NCI-H1436 (cell line): Measurements from ENCODE around the gene RTN4.
"Not testable (repeated sequence)": the region's sequence is repeated elsewhere in the genome, so short reads cannot be mapped to it uniquely, and the experiment has no call there.

ENCODE experiments used
- DNase-seq: peaks from one replicate; lab custom pipeline; 2025; lab: John Stamatoyannopoulos, UW

RTN4 gene

DNA sequence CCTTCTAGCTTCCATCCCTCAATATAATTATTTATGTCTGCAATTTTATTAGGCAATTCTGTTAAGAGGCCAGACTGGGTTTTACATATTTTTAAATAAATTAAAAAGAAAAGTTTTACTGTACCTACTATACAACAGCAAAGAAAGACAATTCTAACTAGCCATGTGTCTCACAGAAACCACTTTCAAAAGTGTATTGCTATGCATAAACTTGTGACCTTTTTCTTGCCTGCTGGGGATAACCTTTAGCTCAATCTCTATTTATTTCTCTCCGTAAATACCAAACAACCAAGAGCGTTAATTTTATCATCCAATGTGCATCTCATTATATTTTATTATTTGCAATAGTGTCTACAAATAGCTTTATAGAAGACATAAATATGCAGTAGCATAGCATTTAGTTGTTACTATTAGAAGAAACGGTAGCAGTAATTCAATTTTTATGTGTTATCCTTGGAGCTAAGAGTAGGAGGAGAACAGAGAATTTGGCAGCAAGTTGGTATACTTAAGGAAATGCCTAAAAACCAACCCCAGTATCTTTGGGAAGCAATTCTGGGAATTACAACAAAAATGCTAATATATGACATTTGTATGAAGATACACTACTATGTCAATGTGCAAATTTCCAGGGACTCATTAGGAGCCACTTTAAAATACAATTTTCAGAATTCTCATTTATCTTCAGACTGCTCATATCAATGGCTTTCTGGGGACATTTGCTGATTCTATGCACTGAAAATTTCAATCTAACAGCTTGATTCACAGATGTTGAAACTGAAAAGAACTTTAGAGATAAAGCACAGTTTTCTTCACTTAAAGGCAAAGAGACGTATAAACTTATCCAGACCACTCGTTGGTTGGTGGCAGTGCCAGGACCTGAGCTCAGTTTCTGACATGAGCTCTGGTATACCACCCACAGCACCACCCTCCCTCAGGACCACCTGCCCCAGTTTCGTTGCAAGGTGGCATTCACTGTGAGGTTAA, 23.0 kb upstream of the RTN4 start:
- no peak for DNase-seq

DNA sequence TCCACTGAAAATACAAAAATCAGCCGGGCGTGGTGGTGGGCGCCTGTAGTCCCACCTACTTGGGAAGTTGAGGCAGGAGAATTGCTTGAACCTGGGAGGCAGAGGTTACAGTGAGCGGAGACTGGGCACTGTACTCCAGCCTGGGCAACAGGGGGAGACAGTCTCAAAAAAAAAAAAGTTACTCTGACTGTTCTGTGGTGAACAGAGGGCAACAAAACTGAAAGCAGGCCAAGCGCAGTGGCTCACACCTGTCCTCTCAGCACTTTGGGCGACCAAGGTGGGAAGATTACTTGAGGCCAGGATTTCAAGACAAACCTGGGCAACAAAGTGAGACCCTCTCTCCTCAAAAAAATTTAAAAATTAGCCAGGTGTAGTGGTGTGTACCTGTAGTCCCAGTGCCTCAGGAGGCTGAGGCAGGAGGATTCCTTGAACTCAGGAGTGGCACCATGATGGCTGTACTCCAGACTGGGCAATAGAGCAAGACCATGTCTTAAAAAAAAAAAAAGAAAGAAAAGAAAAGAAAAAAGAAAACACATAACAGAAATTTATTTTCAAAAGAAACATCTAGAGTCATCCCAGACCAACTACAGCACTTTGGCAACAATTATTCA, 13.6 kb upstream of the RTN4 start:
- no peak for DNase-seq

DNA sequence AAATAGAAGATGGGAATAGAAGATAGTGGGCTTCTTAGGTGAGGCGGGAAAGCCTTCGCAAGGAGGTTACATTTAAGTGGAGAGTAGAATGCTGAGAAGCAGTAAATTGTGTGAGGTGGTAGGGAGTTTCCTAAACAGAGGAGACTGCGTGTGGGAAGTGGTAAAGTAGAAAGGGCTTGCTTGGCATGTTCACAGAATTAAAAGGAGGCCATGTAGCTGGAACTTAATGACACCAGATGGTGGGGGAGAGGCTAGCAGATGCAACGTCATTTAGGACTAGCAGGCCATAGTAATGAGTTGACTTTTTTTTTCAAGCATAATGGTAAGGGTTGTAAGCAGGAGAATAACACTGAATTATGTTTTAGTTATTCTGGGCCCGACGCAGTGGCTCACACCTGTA, 13.0 kb upstream of the RTN4 start:
- no peak for DNase-seq

DNA sequence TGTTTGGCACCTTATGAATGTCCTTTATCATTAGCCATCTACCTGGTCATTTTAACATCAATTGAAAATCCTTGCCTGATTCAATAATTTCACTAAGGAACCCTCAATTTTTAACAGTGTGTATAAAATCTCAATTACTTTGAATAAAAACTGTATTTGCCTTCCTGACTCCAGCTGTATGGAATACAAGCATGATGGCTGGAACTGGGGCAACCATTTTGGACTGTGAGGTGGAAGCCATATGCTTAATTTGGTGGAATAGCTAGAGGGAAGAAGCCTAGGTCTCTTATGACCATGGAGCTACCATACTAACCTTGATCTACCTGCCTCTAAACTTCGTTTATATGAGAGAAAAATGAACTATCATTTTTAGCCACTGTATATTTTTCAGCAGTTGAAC, 12.5 kb upstream of the RTN4 start:
- no peak for DNase-seq

DNA sequence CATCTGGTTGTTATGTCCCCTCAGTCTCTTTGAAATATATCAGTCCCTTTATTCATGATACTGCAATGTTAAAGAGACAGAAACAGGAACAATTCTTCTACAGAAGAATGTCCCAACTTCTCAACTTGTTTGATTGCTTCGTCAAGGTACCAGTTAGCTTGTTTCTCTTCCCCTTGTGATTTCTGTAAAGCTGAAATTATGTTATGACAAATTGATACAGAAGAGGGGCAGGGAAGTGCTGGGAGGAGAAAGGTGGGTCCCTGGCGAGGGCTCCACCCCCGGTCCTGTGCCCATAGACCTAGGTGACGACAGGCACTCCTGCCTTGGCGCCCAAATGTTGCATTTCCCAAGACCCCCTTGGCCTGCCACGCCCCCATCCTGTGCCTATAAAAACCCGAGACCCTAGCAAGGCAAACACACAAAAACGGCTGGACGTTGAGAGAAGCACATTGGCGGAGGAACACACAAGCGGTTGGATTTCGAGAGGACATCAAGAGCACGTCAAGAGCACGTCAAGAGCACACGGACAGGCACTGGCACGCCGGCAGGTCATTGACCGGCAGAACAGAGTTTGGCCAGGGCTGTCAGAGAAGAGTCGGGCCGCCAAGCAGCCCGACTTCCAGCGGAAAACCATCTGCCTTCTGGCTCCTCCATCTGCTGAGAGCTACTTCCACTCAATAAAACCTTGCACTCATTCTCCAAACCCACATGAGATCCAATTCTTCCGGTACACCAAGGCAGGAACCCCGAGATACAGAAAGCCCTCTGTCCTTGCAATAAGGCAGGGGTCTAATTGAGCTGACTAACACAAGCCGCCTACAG, 11.5 kb upstream of the RTN4 start:
- DNase-seq: no peak

DNA sequence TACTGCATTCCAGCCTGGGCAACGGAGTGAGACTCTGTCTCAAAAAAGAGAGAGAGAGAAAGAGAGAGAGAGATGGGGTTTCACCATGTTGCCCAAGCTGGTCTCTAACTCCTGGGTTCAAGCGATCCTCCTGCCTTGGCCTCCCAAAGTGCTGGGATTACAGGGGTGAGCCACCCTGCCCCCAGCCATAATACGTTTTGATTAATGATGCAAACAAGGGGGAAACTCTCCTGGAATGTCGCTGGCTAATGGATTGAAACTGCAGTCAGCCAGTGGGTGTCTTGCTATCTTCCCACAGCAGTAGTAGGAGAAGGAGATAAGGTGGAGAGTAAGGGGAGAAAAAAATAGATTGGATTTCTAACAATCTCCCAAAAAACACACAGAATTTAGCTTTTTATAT, 9.5 kb upstream of the RTN4 start:
- DNase-seq: no peak

DNA sequence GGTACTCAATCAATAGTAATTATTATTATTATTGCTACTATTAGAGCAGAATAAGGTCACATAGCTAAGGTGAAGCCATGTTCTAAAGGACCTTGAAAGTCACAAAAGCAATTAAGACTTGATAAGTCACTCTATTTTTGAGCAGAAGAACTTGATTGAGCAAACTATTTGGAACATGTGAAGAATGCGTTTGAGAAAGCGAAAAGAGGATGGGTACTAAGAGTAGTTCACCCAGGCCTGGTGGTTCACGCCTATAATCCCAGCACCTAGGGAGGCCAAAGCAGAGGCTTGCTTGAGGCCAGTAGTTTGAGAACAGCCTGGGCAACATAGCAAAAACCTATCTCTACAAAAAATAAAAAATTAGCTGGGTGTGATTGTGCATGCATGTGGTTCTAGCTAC, 7.2 kb upstream of the RTN4 start:
- DNase-seq: no peak

DNA sequence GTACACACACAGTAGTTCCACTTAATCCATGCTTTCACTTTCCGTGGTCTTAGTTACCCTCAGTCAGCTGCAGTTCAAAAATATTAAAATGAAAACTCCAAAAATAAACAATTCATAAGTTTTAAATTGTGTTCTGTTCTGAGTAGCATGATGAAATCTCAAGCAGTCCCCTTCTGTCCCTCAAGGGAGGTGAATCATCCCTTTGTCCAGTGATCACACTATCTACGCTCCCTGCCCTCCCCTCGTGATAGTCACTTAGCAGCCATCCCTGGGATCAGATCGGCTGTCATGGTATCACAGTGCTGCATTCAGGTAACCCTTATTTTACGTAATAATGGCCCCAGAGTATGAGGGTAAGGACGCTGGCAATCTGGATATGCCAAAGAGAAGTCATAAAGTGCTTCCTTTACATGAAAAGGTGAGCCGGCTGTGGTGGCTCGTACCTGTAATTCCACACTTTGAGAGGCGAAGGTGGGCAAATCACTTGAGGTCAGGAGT, 5.8 kb upstream of the RTN4 start:
- DNase-seq: no peak

DNA sequence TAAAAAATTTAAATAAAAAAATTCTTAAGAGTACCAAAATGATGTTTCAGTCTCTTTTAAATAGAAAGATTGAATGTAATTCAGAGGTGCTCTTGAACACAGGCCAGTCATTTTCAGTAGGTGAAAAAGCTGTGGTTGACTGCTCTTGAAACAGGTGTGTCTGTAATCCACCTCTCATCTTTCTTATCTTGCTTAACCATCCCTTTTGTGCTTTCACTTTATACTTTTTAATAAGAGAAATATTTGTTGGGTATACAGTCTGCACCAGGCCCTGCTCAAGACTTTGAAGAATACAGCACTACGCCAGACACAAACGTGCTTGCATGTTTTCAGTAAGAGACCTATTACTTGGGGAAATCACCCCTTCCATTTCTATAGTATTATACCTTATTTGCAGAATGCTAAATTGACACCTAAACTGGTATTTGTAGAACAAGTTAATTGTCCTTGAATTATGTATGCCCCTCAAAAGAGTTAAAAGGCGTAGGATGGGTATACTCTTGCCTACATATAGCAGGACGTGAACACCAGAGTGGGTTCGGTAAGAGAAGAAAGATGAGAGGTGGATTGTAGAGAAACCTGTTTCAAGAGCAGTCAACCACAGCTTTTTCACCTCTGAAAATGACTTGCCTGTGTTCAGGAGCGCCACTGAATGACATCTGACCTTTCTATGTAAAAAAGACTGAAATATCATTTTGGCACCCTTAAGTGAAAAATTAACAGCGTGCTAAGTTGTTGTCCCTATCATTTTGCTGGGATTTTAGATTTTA, 4.0 kb upstream of the RTN4 start:
- no peak for DNase-seq

DNA sequence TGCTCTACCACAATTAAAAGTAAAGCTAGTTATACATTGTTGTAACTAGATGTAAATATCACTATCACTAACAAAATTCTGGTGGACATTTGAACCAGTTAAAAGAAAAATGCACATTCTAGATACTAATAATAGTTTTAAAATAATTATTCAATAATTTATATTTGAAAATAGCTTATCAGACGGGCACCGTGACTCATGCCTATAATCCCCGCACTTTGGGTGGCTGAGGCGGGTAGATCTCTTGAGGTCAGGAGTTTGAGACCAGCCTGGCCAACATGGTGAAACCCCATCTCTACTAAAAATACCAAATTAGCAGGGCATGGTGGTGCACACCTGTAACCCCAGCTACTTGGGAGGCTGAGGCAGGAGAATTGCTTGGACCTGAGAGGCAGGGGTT, 3.0 kb upstream of the RTN4 start:
- DNase-seq: not testable (repeated sequence)

DNA sequence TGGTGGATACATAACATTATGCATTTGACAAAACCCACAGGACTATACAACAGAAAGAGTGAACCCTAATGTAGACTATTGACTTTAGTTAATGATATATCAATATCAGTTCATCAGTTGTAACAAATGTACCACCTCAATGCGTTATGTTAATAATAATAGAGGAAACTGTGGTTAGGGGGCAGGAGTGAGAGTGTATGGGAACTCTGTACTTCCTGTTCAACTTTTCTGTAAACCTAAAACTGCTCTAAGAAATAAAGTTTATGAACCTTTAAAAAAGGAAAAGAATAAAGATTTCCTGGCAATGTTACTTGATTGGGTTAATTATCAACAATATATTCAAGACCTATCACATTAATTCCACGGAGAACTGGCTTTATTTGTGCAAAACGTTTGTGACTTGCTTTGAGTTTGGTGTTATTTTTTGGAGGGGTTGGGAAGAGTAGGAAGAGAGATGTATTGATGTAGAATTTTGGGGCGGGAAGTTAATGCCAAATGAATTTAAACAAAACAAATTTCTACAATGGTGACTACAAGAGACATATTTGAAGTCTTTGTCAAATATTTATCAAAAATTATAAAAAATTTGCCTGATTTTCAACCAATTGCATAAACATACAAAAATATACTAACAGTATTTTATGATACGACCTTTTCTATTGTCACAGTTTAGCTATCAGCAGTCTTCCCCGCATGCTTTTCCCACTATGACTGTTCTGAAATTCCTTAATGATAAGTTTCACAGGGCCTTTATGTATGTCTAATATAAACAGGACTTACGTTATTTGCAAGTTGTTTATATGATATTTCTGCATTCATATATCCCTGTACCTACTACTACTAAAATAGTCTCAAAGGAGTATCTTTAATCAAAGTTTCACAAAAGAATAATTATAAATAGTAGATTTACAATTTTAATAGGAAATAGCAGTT, 2.1 kb upstream of the RTN4 start:
- DNase-seq: no peak

DNA sequence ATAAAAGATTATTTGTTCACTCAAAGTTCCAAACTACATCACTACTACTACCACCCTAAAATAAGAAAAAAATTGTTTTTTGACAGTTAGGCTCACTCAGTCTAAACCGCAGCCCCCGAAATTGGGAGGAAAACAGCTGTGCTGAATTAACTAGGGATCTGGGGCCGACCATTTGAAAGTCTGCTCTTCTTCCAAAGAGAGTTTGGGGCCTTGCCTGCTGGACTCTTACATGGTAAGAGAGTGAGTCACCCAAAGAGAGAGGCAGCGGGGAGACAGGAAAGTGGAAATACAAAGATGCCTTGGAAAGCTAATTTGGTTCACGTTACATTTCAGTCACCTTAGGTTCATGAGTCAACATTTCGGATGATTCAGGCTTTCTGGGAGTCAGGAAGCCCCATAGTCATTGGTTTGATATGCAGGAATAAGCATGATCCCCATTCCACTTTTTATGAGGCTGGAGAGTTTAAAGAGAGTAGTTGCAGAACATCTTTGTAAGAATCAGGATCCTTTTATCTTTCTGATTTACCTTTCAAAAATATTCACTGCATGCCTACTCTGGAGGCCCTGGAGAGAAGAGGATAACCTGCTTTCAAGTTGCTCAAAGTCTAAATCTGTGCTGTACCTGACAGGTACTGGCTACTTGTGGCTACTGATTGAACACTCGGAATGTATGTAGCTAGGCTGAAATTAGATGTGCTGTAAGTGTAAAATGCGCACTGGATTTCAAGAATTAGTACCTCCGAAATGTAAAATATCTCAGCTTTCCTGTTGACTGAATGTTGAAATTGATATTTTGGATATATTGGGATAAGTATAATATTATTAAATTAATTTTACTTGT, 995 bp upstream of the RTN4 start:
- DNase-seq: no peak

DNA sequence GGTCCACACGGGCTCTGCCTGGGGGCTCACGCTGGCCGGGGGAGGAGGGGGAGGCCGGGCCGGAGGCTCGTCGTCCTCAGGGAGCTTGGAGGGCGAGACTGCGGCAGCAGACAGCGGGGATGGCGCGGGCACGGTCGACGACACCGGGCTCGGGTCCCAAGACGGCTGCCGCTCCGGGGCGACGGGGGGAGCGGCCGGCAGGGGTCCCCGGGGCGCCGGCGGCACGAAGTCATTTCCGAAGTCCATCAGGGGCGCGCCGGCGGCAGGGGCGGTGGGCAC, 491 bp downstream of the RTN4 start:
- DNase-seq: no peak

DNA sequence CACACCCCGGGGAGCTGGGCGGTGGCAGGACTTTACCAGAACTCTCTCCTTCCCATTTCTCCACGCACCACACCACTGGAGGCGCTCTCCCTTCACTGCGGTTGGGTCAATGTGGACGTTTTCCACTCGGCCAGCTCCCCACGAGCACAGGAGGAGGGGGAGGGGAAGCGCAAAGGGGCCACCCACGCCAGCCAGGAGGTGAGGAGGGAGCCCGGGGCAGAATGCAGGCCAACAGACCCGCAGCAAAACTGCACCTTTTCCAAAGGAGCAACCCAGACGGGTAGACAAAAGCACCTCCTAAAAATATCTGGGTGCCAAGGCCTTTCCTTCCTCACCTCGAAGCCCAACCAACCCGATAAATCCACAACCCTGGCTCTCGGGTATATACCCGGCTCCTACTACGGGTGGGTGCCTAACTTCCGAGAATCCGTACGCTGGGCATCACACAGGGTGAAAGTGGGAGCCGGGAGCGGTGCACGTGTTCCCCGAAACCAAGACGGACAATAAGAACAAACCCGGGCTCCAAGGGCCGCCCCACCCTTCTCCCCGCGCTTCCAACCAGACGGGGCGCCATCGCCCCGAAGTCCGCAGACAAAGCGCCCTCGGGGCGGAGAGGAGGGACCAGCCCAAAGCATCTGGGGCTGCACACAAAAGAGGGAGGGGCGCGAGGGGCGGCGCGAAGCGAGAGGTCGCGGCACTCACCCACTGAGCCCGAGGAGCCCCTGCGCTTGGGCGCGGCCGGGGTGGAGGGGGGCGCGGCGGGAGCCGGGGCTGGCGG, 1.0 kb downstream of the RTN4 start:
- DNase-seq: peak; percentile 72

DNA sequence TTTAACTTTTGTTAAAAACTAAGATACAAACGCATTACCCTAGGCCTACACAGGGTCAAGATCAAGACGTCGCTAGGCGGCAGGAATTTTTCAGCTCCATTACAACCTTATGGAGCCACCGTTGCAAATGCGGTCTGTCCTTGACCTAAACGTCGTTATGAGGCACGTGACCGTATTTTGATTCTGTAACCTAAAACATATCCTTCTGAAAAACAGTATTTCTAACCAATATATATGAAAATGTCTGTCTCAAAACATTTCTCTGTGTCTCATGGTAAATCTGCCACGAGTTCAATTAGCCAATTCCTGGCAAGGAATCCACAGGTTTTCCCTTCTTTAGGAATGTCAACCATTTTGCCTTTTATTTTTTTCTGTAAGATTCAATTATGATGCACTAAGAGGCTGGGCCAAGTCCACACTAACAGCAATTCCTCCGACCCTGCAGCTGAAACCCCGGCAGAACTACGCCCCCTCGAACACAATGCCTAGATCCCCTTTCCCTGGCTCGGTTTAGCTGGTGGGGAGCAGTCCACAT, 1.7 kb downstream of the RTN4 start:
- DNase-seq: no peak

DNA sequence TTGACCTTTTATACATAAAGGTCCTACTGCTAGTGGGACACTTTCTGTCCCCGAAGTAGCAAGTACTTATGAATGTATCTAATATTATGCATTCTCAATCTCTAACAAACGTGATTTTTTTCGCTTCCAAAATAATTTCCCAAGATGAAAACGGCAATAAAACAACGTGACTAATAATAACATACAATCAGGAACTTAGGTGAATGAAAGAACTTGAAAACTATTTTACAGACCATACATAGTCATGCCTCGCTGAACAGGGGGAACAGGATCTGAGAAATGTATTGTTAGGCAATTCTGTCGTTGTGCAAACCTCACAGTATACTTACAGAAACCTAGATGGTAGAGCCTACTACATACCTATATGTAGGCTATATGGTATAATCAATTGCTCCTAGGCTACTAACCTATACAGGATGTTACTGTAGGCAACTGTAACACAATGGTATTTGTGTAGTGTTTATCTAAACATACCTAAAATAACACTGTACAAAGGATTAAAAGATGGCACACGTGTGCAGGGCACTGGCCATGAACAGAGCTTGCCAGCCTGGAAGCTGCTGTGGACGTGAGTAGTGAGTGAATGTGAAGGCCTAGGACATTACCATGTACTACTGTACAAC, 2.5 kb downstream of the RTN4 start:
- DNase-seq: no peak

DNA sequence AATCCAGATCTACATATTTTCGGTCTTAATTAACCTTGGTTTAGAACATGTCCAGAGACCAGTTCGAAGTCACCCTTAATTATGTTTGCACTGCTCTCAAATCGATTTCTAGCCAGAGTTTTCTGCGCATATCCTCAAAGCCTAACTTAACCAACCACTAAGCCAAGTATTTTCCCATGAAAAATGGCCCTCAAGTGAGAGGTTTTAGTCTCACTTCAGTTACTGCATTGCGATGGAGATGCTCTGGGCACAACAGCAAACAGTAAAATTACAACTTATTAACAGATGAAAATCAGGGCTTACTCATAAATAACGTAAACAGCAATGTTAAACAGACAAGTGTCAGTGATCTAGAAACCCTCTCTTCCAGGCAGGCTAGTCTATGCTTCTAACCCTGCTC, 4.5 kb downstream of the RTN4 start:
- no peak for DNase-seq

DNA sequence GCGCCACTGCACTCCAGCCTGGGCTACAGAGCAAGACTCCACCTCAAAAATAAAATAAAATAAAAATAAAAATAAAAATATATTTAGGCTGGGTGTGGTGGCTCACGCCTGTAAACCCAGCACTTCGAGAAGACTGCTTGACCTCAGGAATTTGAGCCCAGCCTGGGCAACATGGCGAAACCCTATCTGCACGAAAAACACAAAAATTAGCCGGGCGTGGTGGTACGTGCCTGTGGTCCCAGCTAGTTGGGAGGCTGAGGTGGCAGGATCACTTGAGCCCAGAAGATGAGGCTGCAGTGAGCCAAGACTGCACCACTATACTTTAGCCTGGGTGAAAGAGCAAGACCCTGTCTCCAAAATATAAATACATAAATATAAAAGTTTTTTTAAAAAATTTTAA, 6.4 kb downstream of the RTN4 start:
- DNase-seq: no peak
